Prostate gland (tissue), 2 donors: ENCODE data around the gene BRSK2. TPM values are rescaled to one million over a fixed set of nuclear protein-coding genes. Genes with fewer than 3 reads are reported as not detected.

Experiments used
- DNase-seq: peaks from one replicate; pipeline ENCODE4 v3.0.0-alpha.2; 2019; ENCODE audit warnings: low spot score
- H3K27ac ChIP-seq, 2 donors: fragments of 200-600 bp; sonication (generic); 2 replicates each; pipeline ENCODE4 v1.5.1; 2017 to 2019
- H3K27me3 ChIP-seq: fragments of 200-600 bp; sonication (generic); replicated peaks from 2 replicates; pipeline ENCODE4 v1.5.1; 2019; ENCODE audit not compliant: insufficient read depth
- H3K36me3 ChIP-seq, 2 donors: fragments of 200-600 bp; sonication (generic); 1 replicate in 1 of 2; 2 replicates in 1 of 2; pipeline versions ENCODE4 v1.5.1 to v1.8.1; 2017 to 2019
- H3K4me1 ChIP-seq: fragments of 200-600 bp; sonication (generic); replicated peaks from 2 replicates; pipeline ENCODE4 v1.5.1; 2019
- H3K4me3 ChIP-seq, 2 donors: fragments of 200-600 bp; sonication (generic); 2 replicates each; pipeline ENCODE4 v1.5.1; 2017 to 2019
- H3K9me3 ChIP-seq: fragments of 200-600 bp; sonication (generic); 2 replicates; pipeline ENCODE4 v1.5.1; 2017
- POLR2A ChIP-seq: fragments of 450-650 bp; IDR thresholded peaks from one replicate; pipeline ENCODE4 v1.6.1; 2016; ENCODE audit warnings: antibody characterized with exemption, mild to moderate bottlenecking
- POLR2AphosphoS5 ChIP-seq: sonication (generic); formaldehyde crosslinking; IDR thresholded peaks from one replicate; pipeline ENCODE4 v1.6.1; 2017; ENCODE audit warnings: antibody characterized with exemption
- whole genome bisulfite sequencing: methylation state at CpG from one replicate; pipeline ENCODE4 v1.1.5; 2018; 5-methylcytosine and 5-hydroxymethylcytosine counted together
- intact Hi-C: fragments of 100-400 bp; cut with DNase I; formaldehyde crosslinking; loops from one replicate; pipeline ENCODE4 v1.14.2; 2022
- total RNA-seq, 2 donors: library from RNA; depleted of rRNA; stranded (reverse); fragments of >200 nt; gene quantifications; one replicate each; pipeline ENCODE4 v1.1.0, GENCODE V29; 2016
- TF ChIP-seq, protein P1 (sequence below), 4 experiments: fragments of 200-600 bp in 2 of 4; fragments of 450-650 bp in 2 of 4; sonication (generic) in 2 of 4; IDR thresholded peaks; 1 replicate in 3 of 4; 2 replicates in 1 of 4; pipeline ENCODE4 v1.5.1; 2016 to 2019; ENCODE audit warnings: antibody characterized with exemption in 4 of 4, mild to moderate bottlenecking in 2 of 4, moderate library complexity in 2 of 4

The BRSK2 gene
- total RNA-seq, 2 donors from 2014 or later: 0.96 to 29.7 TPM

DNA sequence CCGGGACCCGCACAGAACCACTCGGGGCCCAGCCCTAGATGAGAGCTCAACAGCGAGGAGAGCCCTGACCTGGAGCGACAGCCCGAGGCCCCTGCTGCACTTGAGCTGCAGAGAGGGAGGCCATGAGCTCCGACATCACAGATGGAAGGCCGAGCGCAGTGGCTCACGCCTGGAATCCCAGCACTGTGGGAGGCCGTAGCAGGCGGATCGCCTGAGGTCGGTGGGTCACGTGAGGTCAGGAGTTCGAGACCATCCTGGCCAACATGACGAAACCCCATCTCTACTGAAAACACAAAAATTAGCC is 13.8 kb upstream of the BRSK2 start:
- no peaks in the 10 kb centered on the region for H3K9me3 ChIP-seq

DNA sequence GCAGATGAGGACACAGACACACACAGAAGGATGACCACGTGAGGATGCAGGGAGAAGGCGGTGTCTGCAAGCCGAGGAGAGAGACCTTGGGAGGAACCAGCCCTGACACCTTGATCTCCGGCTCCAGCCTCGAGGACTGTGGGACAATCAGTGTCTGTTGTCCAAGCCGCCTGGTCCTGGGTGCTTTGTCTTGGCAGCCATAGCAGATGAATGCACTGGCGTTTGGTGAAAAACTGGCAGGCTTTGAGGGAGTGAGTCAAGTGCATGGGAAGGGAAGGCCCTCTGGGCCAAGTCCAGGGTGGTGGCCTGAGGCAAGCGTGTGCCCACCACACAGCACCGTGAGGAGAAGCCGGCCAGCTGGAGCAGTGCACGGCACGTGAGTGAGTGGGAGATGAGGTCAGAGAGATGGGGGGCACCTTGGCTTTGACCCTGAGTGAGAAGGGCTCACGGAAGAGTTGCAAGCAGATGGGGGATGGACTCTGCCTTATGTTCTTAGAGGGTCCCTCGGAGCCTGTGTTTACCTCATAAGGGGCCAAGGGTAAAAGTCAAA is 12.4 kb upstream of the BRSK2 start:
- Histone ChIP-seq H3K27me3 (no peaks in the 10 kb centered on the region), H3K36me3 (no peaks in the 10 kb centered on the region), H3K4me3 (no peak overlapping the region), H3K4me1 (no peaks in the 10 kb centered on the region), H3K27ac (no peak overlapping the region), H3K9me3 (no peaks in the 10 kb centered on the region)
- no peak for DNase-seq
- no peak for TF ChIP-seq POLR2A
- TF ChIP-seq, protein P1, sequence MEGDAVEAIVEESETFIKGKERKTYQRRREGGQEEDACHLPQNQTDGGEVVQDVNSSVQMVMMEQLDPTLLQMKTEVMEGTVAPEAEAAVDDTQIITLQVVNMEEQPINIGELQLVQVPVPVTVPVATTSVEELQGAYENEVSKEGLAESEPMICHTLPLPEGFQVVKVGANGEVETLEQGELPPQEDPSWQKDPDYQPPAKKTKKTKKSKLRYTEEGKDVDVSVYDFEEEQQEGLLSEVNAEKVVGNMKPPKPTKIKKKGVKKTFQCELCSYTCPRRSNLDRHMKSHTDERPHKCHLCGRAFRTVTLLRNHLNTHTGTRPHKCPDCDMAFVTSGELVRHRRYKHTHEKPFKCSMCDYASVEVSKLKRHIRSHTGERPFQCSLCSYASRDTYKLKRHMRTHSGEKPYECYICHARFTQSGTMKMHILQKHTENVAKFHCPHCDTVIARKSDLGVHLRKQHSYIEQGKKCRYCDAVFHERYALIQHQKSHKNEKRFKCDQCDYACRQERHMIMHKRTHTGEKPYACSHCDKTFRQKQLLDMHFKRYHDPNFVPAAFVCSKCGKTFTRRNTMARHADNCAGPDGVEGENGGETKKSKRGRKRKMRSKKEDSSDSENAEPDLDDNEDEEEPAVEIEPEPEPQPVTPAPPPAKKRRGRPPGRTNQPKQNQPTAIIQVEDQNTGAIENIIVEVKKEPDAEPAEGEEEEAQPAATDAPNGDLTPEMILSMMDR (IDR thresholded peaks at IDR 0.05): no peak
- TF ChIP-seq POLR2AphosphoS5: no peak
- intact Hi-C loops: no loop called here
- WGBS: 76% methylated on average over 14 of the region's 14 CpGs

More for the DNA sequence above, 13.8 kb upstream of the BRSK2 start:
- Histone ChIP-seq H3K27ac (no peak overlapping the region), H3K27me3 (no peaks in the 10 kb centered on the region), H3K36me3 (no peaks in the 10 kb centered on the region), H3K4me3 (no peak overlapping the region), H3K4me1 (no peaks in the 10 kb centered on the region)
- TF ChIP-seq POLR2AphosphoS5 (no peak), POLR2A (no peak)
- TF ChIP-seq, protein P1 (IDR thresholded peaks at IDR 0.05): no peak
- intact Hi-C loops: no loop called here
- WGBS: 89% methylated on average over 17 of the region's 17 CpGs
- DNase-seq: no peak

DNA sequence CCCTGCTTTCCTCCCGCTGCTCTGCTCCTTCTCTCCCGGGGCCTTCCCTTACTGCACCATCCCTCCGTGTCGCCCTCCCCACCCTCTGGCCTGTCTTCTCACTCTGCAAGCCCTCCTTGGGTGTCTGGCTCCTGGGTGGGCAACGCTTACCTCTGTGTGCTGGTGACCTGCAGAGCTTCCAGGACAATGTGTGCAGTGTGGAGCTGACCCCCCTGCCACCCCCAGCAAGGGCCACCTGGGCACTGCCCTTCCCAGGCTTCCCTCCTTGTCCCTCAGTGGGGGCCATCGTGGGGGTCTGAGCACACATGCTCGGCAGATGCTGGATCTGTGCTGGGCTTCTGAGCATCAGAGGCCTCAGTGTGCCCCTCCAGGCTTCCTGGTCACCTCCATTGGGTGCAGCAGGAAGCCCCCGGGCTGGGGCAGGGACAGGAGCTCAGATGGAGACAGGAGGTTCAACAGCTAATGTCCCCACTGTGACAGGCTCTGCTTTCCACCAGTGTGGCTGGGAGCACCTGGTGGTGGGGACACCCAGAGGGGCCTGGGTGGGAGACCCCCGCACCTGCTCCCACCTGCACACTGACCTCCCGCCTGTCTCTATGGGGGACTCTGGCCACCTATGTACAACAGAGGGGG is 7.8 kb upstream of the BRSK2 start:
- H3K27me3 ChIP-seq: no peaks in the 10 kb centered on the region
- TF ChIP-seq POLR2AphosphoS5: no peak
- TF ChIP-seq, protein P1 (IDR thresholded peaks at IDR 0.05): no peak
- TF ChIP-seq POLR2A: no peak
- H3K27ac ChIP-seq: no peak overlapping the region
- no peaks in the 10 kb centered on the region for H3K4me1 ChIP-seq
- H3K4me3 ChIP-seq: no peak overlapping the region
- WGBS: 74% methylated on average over 10 of the region's 10 CpGs
- H3K9me3 ChIP-seq: no peaks in the 10 kb centered on the region
- no peak for DNase-seq
- intact Hi-C loops: loop anchor here (10.0 kb wide), 1 partner anchor 67 kb away; no protein-coding TSS in a partner anchor
- H3K36me3 ChIP-seq: no peaks in the 10 kb centered on the region

DNA sequence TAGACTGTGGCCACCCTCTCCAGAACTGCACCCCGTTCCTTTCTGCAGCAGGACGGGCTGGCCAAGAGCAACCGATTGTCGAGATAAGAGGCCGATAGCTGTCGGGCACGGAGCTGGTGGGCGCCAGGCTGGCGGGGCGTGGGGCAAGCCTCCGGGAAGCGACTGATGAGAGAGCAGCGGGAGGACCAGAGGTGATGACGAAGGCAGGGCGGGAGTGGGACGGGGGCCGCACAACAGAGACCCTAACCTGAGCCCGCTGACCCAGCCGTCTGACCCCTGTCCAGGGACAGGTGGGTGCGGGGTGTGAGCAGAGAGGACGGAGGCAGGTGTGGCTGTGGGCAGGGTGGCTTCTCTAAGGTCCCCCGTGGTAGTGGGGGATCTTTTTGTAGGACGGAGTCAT is 7.3 kb upstream of the BRSK2 start:
- intact Hi-C loops: loop anchor here (10.0 kb wide), 1 partner anchor 68 kb away; no protein-coding TSS in a partner anchor
- H3K36me3 ChIP-seq: no peaks in the 10 kb centered on the region
- no peak for DNase-seq
- WGBS: 47% methylated on average over 23 of the region's 23 CpGs
- no peak for TF ChIP-seq POLR2A
- no peak for TF ChIP-seq POLR2AphosphoS5
- TF ChIP-seq, protein P1 (IDR thresholded peaks at IDR 0.05): no peak
- no peaks in the 10 kb centered on the region for H3K27me3 ChIP-seq
- no peaks in the 10 kb centered on the region for H3K4me1 ChIP-seq
- peak overlapping the region in 1 of 2 donors; percentile 31 for H3K27ac ChIP-seq
- no peaks in the 10 kb centered on the region for H3K9me3 ChIP-seq
- H3K4me3 ChIP-seq: no peak overlapping the region
